GM10248 (cell line): ENCODE data around the gene ALOX12.

Experiments
- CTCF ChIA-PET: fragments of 300-600 bp; sonication (Branson Sonifier 250); formaldehyde crosslinking; extraction: SDS; loops from one replicate; lab custom pipeline; 2021; ENCODE audit warnings: antibody characterized with exemption; lab: Yijun Ruan, JAX
- POLR2A ChIA-PET: fragments of 350-650 bp; sonication (Branson Sonifier 250); formaldehyde crosslinking; extraction: SDS; loops from one replicate; lab custom pipeline; 2020; ENCODE audit warnings: antibody characterized with exemption; lab: Yijun Ruan, JAX
- DNase-seq: peaks from one replicate; pipeline ENCODE4 v3.0.0; 2012; ENCODE audit errors: extremely low spot score
- CTCF ChIP-seq: IDR thresholded peaks from 2 replicates; pipeline ENCODE4 v1.5.1; 2012; ENCODE audit warnings: mild to moderate bottlenecking, low read depth; ENCODE audit errors: extremely low read depth, missing control alignments, control extremely low read depth

The ALOX12 gene

GRCh38 chr17:7027335-7027734 is 31.5 kb downstream of the ALOX12 start:
- CTCF ChIA-PET = interaction anchor here (0.7 to 1.7 kb wide), 4 partner anchors 9 to 113 kb away, joined by 3 to 4 read pairs (median 4); no protein-coding TSS in a partner anchor
- POLR2A ChIA-PET = no interaction called here
- no peak for TF ChIP-seq CTCF
- DNase-seq = no peak

GRCh38 chr17:7029096-7029495 is 33.2 kb downstream of the ALOX12 start:
- TF ChIP-seq CTCF = no peak
- POLR2A ChIA-PET = interaction anchor here (0.6 kb wide), 1 partner anchor 13 kb away, joined by 3 read pairs; no protein-coding TSS in a partner anchor
- CTCF ChIA-PET = interaction anchor here (1.8 to 2.9 kb wide), 2 partner anchors 17 to 108 kb away, joined by 4 to 9 read pairs; no protein-coding TSS in a partner anchor
- DNase-seq = no peak

GRCh38 chr17:7029659-7030058 is 33.8 kb downstream of the ALOX12 start:
- DNase-seq = peak; percentile 41
- TF ChIP-seq CTCF = no peak
- CTCF ChIA-PET = interaction anchor here (1.8 to 2.9 kb wide), 2 partner anchors 16 to 107 kb away, joined by 4 to 9 read pairs; no protein-coding TSS in a partner anchor
- POLR2A ChIA-PET = no interaction called here

- CTCF ChIA-PET = interaction anchor here (0.6 to 3.4 kb wide), 11 partner anchors 10 to 552 kb away, joined by 3 to 26 read pairs (median 6); partner anchors contain the start of gene BCL6B
Measured at GRCh38 chr17:7034955-7035590, 39.2 kb downstream of the ALOX12 start.

GRCh38 chr17:7035591-7036368 is 39.9 kb downstream of the ALOX12 start, which contains the start of gene SLC16A13:
SLC16A13 (plus strand) TSS chr17:7036015; CDS start chr17:7036383, 368 bp downstream.
- CTCF ChIA-PET = interaction anchor here (0.6 to 3.4 kb wide), 13 partner anchors 8 to 552 kb away, joined by 3 to 26 read pairs (median 4); partner anchors contain the start of gene BCL6B
- peak; percentile 100 for DNase-seq
- POLR2A ChIA-PET = interaction anchor here (0.7 to 1.7 kb wide), 5 partner anchors 8 to 97 kb away, joined by 3 to 6 read pairs (median 4); partner anchors contain the start of gene SLC16A11
- no peak for TF ChIP-seq CTCF

More at GRCh38 chr17:7034955-7035590, 39.2 kb downstream of the ALOX12 start:
- TF ChIP-seq CTCF = no peak
- no peak for DNase-seq
- POLR2A ChIA-PET = interaction anchor here (1.0 to 1.7 kb wide), 2 partner anchors 11 to 98 kb away, joined by 3 to 6 read pairs; no protein-coding TSS in a partner anchor
